ENCODE measurements around the gene FKRP. TPM values are rescaled to one million over a fixed set of nuclear protein-coding genes. Genes with fewer than 3 reads are reported as not detected.

The FKRP gene
- total RNA-seq, 2 experiments from 2014 or later, result 17.8 to 18.1 TPM

DNA sequence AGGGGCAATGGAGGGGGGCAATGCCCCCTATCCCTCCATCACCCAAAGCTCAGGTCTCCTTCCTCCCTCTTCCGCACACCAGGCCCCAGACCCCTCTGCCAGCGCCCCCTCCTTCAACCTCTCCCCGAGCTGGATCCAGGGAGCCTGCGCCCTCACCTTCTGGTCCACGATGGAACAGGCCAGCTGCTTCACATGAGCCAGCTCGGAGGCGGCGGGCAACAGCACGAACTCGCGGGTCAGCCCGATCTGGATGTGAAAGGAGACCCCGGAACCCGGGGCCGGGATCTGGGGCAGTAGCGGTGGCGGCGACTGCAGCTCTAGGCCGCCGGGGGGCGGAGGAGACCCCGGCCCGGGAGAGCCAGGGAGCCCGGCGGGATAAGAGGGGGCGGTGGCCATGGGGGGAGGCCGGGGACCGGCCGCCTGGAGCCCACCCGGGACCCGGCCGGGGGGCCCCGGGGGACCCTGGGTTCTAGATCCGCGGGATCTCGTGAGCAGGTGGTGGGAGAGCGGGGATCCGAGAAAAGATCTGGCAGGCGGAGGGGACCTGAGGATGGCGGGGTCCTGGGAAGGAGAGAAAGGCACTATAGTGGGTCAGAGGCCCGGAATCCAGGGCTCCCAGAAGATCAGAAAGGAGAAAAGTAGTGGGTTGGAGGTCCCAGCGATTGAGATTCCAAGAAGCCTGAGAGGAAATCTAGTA is 29.7 kb upstream of the FKRP start:
- DNase-seq, result peak; percentile 61
- H3K4me1 Mint-ChIP-seq, result peaks cover 31% of the 10 kb centered on the region
- no peaks in the 10 kb centered on the region for H3K9me3 Mint-ChIP-seq
- peak overlapping the region; percentile 97 for H3K27ac Mint-ChIP-seq
- no peak for ATAC-seq (ENCODE audit: low read depth)
- peak overlapping the region; percentile 97 for H3K4me3 Mint-ChIP-seq
- POLR2A ChIA-PET, result interaction anchor here (0.5 to 4.5 kb wide), 7 partner anchors 8 to 103 kb away, joined by 3 to 36 read pairs (median 7); partner anchors contain the start of gene SLC1A5
- no peaks in the 10 kb centered on the region for H3K27me3 Mint-ChIP-seq
- peaks cover 25% of the 10 kb centered on the region for H3K36me3 Mint-ChIP-seq

DNA sequence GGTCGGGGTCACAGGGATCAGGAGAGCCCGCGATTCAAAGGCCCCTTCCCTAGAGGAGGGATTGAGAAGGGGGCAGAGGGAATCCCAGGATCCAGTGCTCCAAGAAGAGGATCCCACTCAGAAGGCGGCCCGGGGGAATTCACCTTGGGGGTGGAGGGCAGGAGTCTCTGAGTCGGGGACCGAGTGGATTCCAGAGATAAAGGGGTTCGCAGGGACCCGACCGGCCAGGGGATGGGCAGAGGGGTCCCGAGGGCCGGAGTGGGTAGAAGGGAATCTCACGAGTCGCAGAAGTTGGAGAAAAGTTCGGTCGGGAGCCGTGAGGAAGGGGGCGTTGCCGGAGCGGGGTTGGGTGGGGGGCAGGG is 29.2 kb upstream of the FKRP start:
- no peak for DNase-seq
- H3K36me3 Mint-ChIP-seq, result peaks cover 27% of the 10 kb centered on the region
- POLR2A ChIA-PET, result interaction anchor here (0.5 to 4.5 kb wide), 3 partner anchors 12 to 74 kb away, joined by 3 to 36 read pairs (median 3); partner anchors contain the start of gene SLC1A5
- peak overlapping the region; percentile 97 for H3K4me3 Mint-ChIP-seq
- peak overlapping the region; percentile 97 for H3K27ac Mint-ChIP-seq
- no peaks in the 10 kb centered on the region for H3K9me3 Mint-ChIP-seq
- peaks cover 30% of the 10 kb centered on the region for H3K4me1 Mint-ChIP-seq
- H3K27me3 Mint-ChIP-seq, result no peaks in the 10 kb centered on the region
- ATAC-seq (ENCODE audit: low read depth), result no peak

DNA sequence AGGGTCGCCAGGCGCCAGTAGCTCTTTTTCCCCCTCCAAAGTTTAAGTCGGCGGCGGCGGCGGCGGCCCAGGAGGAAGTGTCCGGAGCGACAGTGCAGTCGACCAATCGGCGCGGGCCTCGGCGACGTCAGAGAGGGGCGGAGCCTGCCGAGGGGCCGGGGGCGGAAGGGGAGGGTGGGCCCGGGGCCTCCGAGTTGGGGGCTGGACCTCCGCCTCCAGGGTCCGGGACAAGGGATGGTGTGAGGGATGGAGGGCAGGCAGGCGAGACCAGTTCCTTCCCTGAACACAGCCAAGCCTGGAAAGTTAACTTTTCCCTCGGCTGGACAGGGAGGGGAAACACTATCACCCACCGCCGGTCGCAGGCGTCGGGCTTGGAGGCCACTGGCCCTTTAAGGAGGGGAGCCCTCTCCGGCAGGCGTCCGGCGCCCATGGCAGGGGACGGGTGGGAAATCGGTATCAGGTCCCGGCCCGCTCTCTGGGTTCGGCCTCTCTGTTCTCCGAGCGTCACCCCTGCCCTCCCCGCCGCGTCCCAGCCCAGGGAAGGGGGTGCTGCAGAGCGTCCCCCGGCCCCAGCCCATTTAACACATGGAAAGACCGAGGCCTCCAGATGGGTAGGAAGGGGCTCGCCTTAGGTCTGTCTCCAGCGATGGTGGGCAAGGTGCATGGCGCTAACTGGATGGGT is 28.7 kb upstream of the FKRP start, which contains the start of gene PRKD2:
TSS of gene PRKD2 (minus strand) at position 81 of the 682 bp plus-strand sequence. CDS start 744 bp downstream, outside the sequence.
- Mint-ChIP-seq H3K4me1 (peaks cover 35% of the 10 kb centered on the region), H3K27ac (peak within 1 kb of the TSS; percentile 97), H3K36me3 (peaks cover 31% of the 10 kb centered on the region), H3K9me3 (no peaks in the 10 kb centered on the region), H3K4me3 (peak within 1 kb of the TSS; percentile 97), H3K27me3 (no peaks in the 10 kb centered on the region)
- DNase-seq (peak; percentile 94), ATAC-seq (ENCODE audit: low read depth) (peak; percentile 38)
- POLR2A ChIA-PET, result interaction anchor here (0.5 to 4.5 kb wide), 3 partner anchors 13 to 74 kb away, joined by 3 to 36 read pairs (median 3); partner anchors contain the start of gene SLC1A5

DNA sequence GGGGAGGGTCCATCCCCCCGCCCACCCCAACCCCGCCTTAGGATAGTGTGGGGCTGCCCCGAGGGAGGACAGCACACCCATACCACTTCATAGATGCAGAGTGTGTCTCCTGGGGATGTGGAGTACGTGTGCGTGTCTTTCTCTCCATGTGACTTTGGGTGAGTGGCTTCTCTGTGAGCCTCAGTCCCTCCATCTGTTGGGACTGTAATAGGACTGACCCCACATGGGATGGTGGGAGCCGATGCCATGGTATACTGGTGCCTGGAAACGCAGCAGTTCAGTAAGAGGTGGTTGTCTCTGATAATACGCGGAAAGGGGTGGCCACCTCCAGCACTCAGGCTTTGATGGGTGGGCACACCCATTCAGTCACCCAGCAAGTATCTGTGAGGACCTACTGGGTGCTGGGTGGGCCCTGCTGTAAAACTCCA is 28.1 kb upstream of the FKRP start:
- Mint-ChIP-seq H3K9me3 (no peaks in the 10 kb centered on the region), H3K36me3 (peaks cover 31% of the 10 kb centered on the region), H3K4me1 (peaks cover 34% of the 10 kb centered on the region), H3K27ac (peak overlapping the region; percentile 97), H3K27me3 (no peaks in the 10 kb centered on the region), H3K4me3 (peak overlapping the region; percentile 97)
- POLR2A ChIA-PET, result interaction anchor here (0.8 to 1.2 kb wide), 6 partner anchors 11 to 195 kb away, joined by 3 to 4 read pairs (median 3); no protein-coding TSS in a partner anchor
- ATAC-seq (ENCODE audit: low read depth) (peak; percentile 8), DNase-seq (peak; percentile 63)

DNA sequence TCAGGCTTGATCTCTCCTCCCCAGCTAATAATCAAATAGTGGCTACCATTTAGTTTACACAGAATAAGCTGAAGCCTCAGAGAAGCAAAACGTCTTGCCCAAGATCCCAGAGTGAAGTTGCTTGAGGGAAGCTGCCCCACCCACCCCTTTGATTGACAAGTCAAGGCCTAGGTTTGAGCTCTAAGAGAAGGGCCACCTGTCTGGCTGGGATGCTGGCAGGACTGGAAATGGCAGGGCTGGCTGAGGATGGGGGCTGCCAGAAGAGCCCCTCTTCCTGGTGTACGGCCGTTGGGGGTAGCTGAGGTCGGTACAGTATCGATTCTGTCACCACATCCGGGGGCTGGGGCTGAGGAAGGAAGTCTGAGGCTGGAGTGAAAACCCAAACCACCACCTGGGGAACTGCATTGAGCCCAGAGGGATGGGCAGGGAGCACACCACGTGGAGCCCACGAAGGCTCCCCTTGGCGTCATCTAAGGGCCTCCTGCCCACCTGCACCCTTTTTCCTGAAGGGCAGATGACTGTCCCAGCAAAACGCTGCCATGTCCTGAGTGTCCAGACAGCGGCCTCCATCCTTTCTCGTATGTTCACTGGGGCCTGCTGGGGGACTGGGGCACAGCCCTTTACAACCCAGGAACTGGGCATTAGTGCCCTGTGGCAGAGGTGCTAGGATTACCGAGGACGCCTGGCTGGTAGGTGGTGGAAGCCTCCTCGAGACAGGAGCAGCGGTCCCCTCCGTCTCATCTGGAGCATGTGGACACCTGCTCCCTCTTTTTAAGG is 27.5 kb upstream of the FKRP start:
- Mint-ChIP-seq H3K4me1 (peaks cover 35% of the 10 kb centered on the region), H3K27me3 (no peaks in the 10 kb centered on the region), H3K36me3 (peaks cover 31% of the 10 kb centered on the region), H3K27ac (peak overlapping the region; percentile 97), H3K9me3 (no peaks in the 10 kb centered on the region), H3K4me3 (peak overlapping the region; percentile 97)
- ATAC-seq (ENCODE audit: low read depth) (peak; percentile 37), DNase-seq (peak; percentile 81)
- POLR2A ChIA-PET, result interaction anchor here (0.8 to 1.2 kb wide), 7 partner anchors 10 to 195 kb away, joined by 3 to 7 read pairs (median 3); no protein-coding TSS in a partner anchor

DNA sequence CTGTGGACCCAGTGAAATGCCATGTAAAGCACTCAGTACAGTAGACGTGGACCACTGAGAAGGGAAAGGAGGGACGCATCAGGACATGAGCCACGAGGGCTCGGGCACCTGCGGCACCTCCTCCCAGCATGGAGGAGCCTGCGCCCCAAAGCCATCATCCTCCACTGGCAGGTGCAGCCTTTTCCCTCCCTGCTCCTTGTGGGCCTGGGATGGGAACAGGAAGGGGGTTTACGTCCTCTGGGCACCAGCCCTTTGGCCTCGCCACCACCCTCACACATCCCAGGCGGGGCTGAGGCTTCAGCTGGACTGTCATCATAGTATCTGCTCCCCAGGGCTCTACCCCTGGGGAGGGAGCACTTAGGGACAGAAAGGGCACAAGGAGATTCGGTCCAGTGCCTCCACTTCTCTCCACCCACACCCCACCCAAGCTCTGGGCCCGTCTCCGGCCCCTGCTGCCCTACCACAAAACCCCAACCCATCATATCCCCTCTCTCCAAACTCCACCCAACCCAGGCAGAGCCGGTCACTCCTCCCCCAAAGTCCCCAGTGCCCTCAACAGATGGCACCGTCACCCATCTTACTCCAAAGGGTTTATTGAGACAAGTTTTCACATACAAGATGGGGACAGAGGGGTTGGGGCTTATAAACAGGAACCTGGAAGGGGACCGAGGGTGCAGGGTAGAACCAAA is 26.8 kb upstream of the FKRP start:
- Mint-ChIP-seq H3K27me3 (no peaks in the 10 kb centered on the region), H3K9me3 (no peaks in the 10 kb centered on the region), H3K27ac (peak overlapping the region; percentile 31), H3K36me3 (peaks cover 30% of the 10 kb centered on the region), H3K4me3 (peak overlapping the region; percentile 97), H3K4me1 (peaks cover 35% of the 10 kb centered on the region)
- ATAC-seq (ENCODE audit: low read depth) (no peak), DNase-seq (no peak)
- POLR2A ChIA-PET, result interaction anchor here (1.1 to 1.2 kb wide), 4 partner anchors 13 to 196 kb away, joined by 3 to 7 read pairs (median 4); no protein-coding TSS in a partner anchor

DNA sequence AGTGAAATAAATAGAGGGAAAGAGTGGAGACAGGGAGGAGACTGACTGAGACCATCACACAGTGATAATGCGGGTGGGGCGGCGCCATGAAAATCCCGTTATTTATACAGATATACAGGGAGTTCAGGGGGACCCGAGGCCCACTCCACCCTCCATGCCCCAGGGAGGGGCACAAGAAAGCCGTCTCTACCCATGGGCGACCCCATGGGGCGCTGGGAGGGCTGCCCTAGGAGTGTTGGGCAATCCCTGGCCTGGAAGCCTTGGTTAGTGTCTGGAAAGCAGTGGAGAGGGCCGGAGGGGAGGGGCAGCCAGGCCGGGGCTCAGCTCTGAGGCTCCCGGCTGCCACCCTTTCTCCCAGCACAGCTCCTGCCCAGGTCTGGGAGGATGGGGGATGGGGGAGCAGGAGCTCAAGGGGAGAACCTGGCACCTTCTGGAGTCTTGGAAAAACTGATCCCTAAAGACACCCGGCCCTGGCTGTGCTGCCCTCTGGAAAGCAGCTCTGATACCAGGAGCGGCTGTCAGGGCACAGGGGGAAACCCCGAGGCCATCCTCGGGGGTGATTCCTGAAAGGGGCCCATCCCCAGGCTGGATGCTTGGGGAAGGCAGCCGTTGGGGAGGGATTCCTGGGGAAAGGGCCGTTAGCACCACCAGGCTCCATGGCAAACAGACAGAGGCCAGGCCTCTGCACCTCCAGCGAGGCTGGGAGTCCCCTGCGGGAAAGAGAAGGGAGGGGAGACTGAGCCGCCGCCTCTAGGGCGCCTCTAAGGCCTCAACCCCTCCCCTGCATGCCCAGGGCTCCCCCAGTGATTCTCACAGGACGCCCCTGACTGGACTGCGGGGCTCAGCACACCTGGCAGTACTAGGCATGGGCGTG is 26.0 kb upstream of the FKRP start:
- H3K27me3 Mint-ChIP-seq, result no peaks in the 10 kb centered on the region
- no peaks in the 10 kb centered on the region for H3K9me3 Mint-ChIP-seq
- POLR2A ChIA-PET, result no interaction called here
- no peak for ATAC-seq (ENCODE audit: low read depth)
- no peak overlapping the region for H3K4me3 Mint-ChIP-seq
- DNase-seq, result no peak
- H3K27ac Mint-ChIP-seq, result no peak overlapping the region
- H3K36me3 Mint-ChIP-seq, result peaks cover 30% of the 10 kb centered on the region
- H3K4me1 Mint-ChIP-seq, result peaks cover 36% of the 10 kb centered on the region

DNA sequence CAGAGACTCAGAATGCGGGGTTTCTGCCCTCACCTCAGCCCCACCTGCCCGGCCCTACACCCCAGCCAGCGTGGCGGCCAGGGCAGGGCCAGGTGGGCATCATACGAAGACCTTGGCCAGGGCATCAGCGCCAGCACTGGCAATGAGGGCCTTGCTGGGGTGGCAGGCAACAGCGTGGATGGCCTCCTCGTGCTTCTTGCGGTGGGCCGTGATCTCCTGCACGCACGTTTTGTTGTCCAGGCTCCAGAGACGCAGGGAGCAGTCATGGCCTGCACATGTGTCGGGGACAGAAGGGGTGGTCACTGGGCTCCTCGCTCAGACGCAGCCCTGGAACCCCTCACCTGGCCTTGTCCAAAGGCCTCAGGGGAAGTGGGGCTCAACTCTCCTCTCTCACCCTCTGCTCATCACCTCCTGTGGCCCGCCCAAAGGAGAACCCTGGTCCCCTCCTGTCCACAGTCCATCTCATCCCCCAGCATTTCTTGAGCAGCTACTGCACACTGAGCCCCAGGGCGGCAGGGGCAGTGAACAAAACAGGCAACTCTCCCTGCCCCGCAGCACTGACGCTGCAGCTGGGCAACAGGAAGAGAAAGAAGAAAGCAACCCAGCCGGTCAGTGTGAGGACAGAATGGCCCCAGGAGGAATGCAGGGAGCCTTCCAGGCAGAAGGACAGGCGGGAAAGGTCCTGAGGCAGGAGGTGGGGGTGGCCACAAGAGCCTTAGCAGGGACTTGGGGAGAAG is 25.2 kb upstream of the FKRP start:
- POLR2A ChIA-PET, result no interaction called here
- Mint-ChIP-seq H3K27me3 (no peaks in the 10 kb centered on the region), H3K4me3 (no peak overlapping the region), H3K4me1 (peaks cover 36% of the 10 kb centered on the region), H3K27ac (peak overlapping the region; percentile 58), H3K36me3 (peaks cover 24% of the 10 kb centered on the region), H3K9me3 (no peaks in the 10 kb centered on the region)
- no peak for ATAC-seq (ENCODE audit: low read depth)
- DNase-seq, result no peak

DNA sequence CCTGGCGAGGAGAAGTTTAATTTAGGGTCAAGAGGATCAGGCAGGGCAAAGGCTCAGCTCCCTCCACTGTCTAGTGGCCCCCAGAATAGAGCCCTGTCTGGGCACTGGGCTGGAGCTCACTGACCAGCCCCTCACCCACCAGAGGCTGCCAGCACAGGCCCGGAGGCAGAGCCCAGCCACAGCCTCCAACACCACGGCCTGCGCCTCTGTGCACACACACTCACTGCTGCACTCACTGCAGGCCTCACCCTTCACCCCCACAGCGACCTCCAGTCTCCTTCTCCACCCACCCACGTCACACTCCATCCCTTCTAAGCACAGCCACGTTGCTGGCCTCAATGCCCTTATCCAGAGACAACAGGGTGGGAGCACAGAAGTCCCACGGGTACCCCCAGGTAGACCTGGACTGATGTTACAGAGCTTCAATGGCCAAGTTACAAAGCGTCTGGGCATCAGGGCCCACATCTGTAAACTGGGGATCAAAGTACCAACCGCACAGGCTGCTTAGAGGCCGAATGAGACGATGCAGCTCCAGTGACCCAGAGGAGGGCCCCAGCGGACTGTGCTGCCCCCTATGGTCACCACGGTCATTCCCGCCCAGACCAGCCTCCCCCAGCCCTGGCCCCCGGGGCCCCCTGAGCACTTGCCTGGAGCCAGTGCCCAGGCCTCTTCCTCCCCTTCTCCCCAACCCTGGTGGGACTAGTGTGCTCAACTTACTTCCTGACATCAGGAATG is 24.4 kb upstream of the FKRP start:
- no peak overlapping the region for H3K27ac Mint-ChIP-seq
- H3K27me3 Mint-ChIP-seq, result no peaks in the 10 kb centered on the region
- POLR2A ChIA-PET, result no interaction called here
- DNase-seq (no peak), ATAC-seq (ENCODE audit: low read depth) (no peak)
- H3K9me3 Mint-ChIP-seq, result no peaks in the 10 kb centered on the region
- H3K36me3 Mint-ChIP-seq, result peaks cover 17% of the 10 kb centered on the region
- peaks cover 38% of the 10 kb centered on the region for H3K4me1 Mint-ChIP-seq
- H3K4me3 Mint-ChIP-seq, result no peak overlapping the region

DNA sequence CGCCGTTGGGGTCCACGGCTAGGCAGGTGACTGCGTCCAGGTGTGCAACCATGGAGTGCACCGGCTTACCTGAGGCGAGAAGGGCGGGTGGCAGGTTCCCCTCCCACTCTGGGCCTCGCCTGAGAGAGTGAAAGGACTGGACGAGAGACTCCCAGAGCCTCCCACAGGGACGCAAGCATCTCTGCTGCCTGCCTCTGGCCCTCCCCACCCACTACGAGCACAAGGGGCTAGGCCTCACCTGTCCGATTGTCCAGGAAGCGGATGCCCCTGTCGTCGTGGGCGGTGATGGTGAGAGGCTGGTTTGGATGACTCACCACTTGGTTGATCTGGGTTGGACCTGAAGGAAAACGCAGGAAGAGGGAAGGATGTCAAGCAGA is 23.9 kb upstream of the FKRP start:
- DNase-seq (no peak), ATAC-seq (ENCODE audit: low read depth) (no peak)
- peaks cover 38% of the 10 kb centered on the region for H3K4me1 Mint-ChIP-seq
- no peak overlapping the region for H3K27ac Mint-ChIP-seq
- peaks cover 19% of the 10 kb centered on the region for H3K36me3 Mint-ChIP-seq
- no peaks in the 10 kb centered on the region for H3K27me3 Mint-ChIP-seq
- no peak overlapping the region for H3K4me3 Mint-ChIP-seq
- no peaks in the 10 kb centered on the region for H3K9me3 Mint-ChIP-seq
- POLR2A ChIA-PET, result interaction anchor here (1.5 kb wide), 1 partner anchor 18 kb away, joined by 7 read pairs; no protein-coding TSS in a partner anchor

Data from activated naive CD8-positive, alpha-beta T cell treated with anti-CD3 and anti-CD28 coated beads, Interleukin-2, amount 10 ng/mL, durations not matched to agents 7 days and 5 days (primary cell).